Coronary artery (tissue), 2 donors: ENCODE data around the gene SNX6.

Experiments used
- DNase-seq: peaks from one replicate; pipeline ENCODE4 v3.0.0-alpha.2; 2017; ENCODE audit warnings: low spot score
- H3K27ac ChIP-seq, 2 donors: fragments of 200-600 bp; sonication (generic); one replicate each; pipeline ENCODE4 v1.5.1; 2016 to 2019
- H3K4me3 ChIP-seq: fragments of 200-600 bp; sonication (generic); 2 replicates; pipeline ENCODE4 v1.5.1; 2016; ENCODE audit warnings: mild to moderate bottlenecking, moderate library complexity
- TF ChIP-seq, protein P1 (sequence below): fragments of 200-600 bp; sonication (generic); IDR thresholded peaks from one replicate; pipeline ENCODE4 v1.5.1; 2019; ENCODE audit warnings: antibody characterized with exemption

Gene SNX6

DNA sequence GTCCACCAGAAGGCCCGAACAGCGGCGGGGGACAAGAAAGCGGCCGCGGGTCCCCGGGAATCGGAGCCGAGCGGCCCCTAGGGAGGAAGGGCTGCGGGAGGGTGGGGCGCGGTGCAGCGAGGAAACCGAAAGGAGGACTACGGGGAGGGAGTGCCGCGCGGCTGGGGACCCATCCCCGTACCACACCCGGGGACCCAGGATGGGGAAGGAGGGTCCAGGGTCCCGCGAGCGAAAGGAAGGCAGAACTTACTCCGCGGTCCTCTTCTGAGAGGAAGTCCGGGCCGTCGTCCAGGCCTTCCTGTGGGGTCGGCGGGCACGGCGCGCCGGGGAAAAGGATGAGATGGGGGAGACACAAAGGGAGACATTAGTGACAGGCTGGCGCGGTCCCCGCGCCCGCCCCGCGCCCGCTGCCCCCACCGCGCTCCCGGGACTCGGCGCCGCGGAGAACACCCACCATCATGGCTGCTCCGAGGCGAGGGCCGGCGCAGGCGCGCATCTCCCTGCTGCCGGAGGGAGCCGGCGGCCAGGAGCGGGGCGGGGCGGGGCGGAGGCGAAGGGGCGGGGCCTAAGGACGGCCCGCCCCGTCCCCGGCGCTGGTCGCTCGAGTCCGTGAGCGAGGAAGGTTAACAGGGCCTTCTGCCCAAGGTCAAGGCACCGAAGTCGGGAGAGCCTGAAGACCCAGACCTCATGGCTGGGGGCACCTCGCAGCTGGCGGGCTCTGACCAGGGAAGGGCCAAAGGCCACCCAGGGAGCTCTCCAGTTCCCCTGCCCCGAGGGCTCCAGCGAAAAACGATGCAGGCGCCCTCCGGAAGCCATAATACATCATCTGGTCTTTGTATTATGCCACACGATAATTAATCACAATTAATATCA lies at the start of gene SNX6:
Gene SNX6 (minus strand): TSS at position 492 of the 873 bp plus-strand sequence. CDS start 32 bp downstream, at position 460.
- peak within 1 kb of the TSS; percentile 94 for H3K4me3 ChIP-seq
- peak; percentile 84 for DNase-seq
- H3K27ac ChIP-seq, result peak within 1 kb of the TSS; percentile 96 to 99
- TF ChIP-seq, protein P1, sequence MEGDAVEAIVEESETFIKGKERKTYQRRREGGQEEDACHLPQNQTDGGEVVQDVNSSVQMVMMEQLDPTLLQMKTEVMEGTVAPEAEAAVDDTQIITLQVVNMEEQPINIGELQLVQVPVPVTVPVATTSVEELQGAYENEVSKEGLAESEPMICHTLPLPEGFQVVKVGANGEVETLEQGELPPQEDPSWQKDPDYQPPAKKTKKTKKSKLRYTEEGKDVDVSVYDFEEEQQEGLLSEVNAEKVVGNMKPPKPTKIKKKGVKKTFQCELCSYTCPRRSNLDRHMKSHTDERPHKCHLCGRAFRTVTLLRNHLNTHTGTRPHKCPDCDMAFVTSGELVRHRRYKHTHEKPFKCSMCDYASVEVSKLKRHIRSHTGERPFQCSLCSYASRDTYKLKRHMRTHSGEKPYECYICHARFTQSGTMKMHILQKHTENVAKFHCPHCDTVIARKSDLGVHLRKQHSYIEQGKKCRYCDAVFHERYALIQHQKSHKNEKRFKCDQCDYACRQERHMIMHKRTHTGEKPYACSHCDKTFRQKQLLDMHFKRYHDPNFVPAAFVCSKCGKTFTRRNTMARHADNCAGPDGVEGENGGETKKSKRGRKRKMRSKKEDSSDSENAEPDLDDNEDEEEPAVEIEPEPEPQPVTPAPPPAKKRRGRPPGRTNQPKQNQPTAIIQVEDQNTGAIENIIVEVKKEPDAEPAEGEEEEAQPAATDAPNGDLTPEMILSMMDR, result no peak

DNA sequence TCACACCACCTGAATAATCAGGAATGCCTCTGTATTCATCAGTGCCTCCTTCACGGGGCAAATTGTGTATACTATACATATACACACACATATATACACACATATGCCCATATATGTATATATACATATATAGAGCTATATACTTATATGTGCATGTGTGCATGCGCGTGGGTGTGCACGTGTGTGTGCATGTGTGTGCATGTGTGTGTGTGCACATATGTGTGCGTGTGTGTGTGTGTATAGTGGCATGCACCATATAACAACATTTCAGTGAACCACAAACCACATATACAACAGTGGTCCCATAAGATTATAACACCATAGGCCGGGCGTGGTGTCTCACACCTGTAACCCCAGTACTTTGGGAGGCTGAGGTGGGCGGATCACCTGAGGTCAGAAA lies 48.8 kb upstream of the SNX6 start:
- no peak overlapping the region for H3K4me3 ChIP-seq
- no peak for DNase-seq
- no peak overlapping the region for H3K27ac ChIP-seq
- TF ChIP-seq, protein P1, result no peak

DNA sequence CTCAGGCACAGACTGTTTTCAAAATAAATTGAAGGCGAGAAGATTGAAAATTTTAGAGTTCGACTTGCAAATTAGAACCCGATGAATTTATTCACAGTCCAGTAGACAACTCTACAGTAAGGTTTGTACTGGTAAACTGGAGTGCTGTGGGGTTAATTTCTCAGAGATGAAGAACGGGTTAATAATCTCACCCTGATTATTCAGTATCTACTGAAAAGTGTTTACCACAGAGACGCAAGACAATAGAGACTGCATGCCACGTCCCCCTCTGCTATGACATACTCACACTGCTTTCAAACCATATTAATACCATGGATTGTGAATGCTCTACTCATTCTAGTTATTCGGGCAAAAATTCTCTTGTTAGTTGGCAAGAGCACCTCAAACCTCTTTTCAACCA lies 48.4 kb upstream of the SNX6 start:
- H3K4me3 ChIP-seq, result no peak overlapping the region
- TF ChIP-seq, protein P1, result no peak

DNA sequence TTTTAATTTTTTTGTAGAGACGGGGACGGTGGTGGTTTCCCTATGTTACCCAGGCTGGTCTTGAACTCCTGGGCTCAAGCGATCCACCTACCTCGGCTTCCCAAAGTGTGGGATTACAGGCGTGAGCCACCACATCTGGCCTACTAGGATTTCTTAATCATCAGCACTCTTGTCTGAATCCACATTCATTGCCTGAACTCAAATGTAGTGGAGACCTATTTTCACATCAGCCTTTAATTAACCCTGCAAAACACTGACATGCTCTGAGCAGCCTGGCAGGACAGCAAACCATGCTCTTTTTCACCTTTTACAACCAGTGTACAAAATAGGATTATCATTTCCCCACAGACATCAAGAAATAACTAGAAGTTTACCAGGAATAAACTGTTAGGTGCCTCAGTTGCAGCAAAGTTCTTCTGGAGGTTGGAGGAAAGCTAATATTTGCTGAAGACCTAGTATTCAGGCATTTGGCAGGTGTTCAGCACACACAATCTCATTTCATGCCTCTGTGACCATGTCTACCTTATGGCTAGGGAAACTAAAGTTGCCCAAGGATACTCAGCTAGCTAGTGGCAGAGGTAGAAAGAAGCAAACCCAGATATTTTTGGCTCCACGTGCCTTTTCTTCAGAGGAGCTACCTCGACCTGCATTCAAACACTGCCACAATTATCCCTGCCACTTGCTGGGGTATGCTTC lies 46.7 kb upstream of the SNX6 start:
- H3K27ac ChIP-seq, result no peak overlapping the region
- TF ChIP-seq, protein P1, result no peak
- no peak overlapping the region for H3K4me3 ChIP-seq
- no peak for DNase-seq

More for the DNA sequence above, 48.4 kb upstream of the SNX6 start:
- no peak for DNase-seq
- no peak overlapping the region for H3K27ac ChIP-seq

DNA sequence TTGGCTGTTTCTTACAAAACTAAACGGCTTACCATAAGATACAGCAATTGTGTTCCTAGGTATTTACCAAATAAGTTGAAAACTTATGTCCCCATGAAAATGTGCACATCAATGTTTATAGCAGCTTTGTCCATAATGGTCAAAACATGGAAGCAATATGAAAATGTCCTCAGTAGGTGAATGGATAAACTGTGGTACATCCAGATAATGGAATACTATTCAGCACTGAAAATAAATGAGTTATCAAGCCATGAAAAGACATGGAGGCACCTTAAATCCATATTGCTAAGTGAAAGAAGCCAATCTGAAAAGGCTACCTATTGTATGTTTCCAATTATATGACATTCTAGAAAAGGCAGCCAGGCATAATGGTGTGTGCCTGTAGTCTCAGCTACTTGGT lies 43.8 kb upstream of the SNX6 start:
- no peak overlapping the region for H3K4me3 ChIP-seq
- TF ChIP-seq, protein P1, result no peak
- no peak overlapping the region for H3K27ac ChIP-seq
- DNase-seq, result no peak

DNA sequence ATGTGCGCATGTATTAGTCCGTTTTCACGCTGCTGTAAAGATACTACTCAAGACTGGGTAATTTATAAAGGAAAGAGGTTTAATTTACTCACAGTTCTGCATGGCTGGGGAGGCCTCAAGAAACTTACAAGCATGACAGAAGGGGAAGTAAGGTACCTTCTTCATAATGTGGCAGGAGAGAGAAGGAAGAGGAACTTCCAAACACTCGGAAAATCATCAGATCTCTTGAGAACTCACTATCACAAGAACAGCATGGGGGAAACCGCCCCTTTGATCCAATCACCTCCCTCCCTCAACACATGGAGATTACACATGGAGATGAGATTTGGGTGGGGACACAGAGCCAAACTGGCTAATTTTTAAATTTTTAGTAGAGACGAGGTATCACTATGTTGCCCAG lies 41.8 kb upstream of the SNX6 start:
- DNase-seq, result no peak
- Histone ChIP-seq H3K27ac (no peak overlapping the region), H3K4me3 (no peak overlapping the region)
- TF ChIP-seq, protein P1, result no peak
